Measurements from ENCODE around the gene KSR1.

KSR1 gene

GRCh38 chr17:27558341-27558740 is 102.1 kb downstream of the KSR1 start:
- no peak for DNase-seq

GRCh38 chr17:27558842-27559505 is 102.7 kb downstream of the KSR1 start:
- DNase-seq, result no peak

GRCh38 chr17:27559506-27560481 is 103.5 kb downstream of the KSR1 start:
- DNase-seq, result no peak

- DNase-seq, result no peak
Measured at GRCh38 chr17:27560668-27561067, 104.4 kb downstream of the KSR1 start.

GRCh38 chr17:27562777-27563455 is 106.7 kb downstream of the KSR1 start:
- DNase-seq, result no peak

GRCh38 chr17:27563532-27563931 is 107.3 kb downstream of the KSR1 start:
- no peak for DNase-seq

GRCh38 chr17:27564463-27564862 is 108.2 kb downstream of the KSR1 start:
- no peak for DNase-seq

GRCh38 chr17:27565874-27566670 is 109.8 kb downstream of the KSR1 start:
- no peak for DNase-seq

- DNase-seq, result no peak
Measured at GRCh38 chr17:27566671-27567562, 110.7 kb downstream of the KSR1 start.

- DNase-seq, result no peak
Measured at GRCh38 chr17:27567563-27567859, 111.3 kb downstream of the KSR1 start.

- DNase-seq, result no peak
Measured at GRCh38 chr17:27568216-27568615, 112.0 kb downstream of the KSR1 start.

- no peak for DNase-seq
Measured at GRCh38 chr17:27568811-27569210, 112.6 kb downstream of the KSR1 start.

- DNase-seq, result peak; percentile 94
Measured at GRCh38 chr17:27569257-27569722, 113.0 kb downstream of the KSR1 start.

- peak; percentile 31 for DNase-seq
Measured at GRCh38 chr17:27569884-27570577, 113.8 kb downstream of the KSR1 start.

- no peak for DNase-seq
Measured at GRCh38 chr17:27570578-27570914, 114.3 kb downstream of the KSR1 start.

- DNase-seq, result no peak
Measured at GRCh38 chr17:27571563-27572352, 115.5 kb downstream of the KSR1 start.

- peak; percentile 45 for DNase-seq
Measured at GRCh38 chr17:27572665-27573064, 116.4 kb downstream of the KSR1 start.

GRCh38 chr17:27573548-27573947 is 117.3 kb downstream of the KSR1 start:
- DNase-seq, result no peak

GRCh38 chr17:27573971-27574525 is 117.8 kb downstream of the KSR1 start:
- no peak for DNase-seq

Data from NK-92 treated with Interleukin-12 subunit alpha and Interleukin-12 subunit beta, amount 100 ng/mL, for 24 hours (cell line).